HG02840 (cell line): ENCODE results near the gene NES.

Source experiments
- ATAC-seq: cut with Tn5 transposase; IDR thresholded peaks from one replicate; pipeline ENCODE4 v1.9.1; 2021; ENCODE audit warnings: mild to moderate bottlenecking, moderate library complexity, moderate number of reproducible peaks; ENCODE audit not compliant: unreplicated experiment, low FRiP score

The NES gene

DNA sequence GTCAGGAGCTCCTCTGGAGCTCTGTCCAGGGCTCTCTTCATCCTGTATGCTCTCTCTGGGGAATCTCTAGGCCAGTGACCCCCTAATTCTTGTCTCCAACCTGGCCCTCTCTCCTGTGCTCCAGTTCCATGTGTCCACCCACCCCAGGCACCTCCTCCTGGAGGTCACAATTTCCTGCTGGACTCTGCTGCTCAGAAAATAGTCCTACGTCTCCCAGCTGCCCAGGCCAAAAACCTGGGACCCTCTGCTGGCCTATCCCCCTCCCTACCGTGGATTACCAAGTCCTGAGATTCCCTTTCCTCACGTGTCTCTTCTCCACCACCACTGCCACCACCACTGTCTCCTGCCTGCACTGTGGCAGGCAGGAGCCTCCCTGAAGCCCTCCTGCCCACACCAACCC lies 11.7 kb downstream of the NES start:
- ATAC-seq: no peak

DNA sequence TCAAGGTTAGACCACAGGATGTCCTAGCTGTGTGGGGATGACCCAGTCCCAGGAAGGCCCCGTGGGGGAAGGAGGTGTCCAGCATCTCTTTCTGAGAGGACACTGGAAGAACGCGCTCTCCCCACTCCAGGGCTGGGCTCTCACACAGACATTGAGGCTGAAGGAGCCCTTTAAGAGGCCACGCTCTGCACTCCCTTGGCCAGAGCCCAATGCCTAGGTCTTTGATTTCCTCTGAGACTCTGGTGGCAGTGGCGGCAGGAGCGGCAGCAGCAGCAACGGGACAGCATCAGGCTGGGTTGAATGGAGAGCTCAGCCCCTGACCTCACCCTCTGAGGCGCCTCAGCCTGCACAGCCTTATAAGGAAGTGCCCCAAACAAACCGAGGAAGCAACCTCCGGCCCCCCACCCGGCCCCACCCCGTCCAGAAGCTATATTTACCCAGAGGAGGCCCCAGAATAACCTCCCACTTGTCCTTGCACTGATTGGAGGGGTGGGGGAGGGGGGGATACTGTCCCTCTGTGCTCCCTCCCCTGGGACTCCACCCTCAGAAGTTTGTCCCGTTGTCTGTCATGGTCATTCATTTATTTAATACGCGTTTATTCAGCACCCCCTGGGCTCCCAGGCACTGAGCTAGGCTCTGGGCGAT lies 12.3 kb downstream of the NES start:
- ATAC-seq: no peak

DNA sequence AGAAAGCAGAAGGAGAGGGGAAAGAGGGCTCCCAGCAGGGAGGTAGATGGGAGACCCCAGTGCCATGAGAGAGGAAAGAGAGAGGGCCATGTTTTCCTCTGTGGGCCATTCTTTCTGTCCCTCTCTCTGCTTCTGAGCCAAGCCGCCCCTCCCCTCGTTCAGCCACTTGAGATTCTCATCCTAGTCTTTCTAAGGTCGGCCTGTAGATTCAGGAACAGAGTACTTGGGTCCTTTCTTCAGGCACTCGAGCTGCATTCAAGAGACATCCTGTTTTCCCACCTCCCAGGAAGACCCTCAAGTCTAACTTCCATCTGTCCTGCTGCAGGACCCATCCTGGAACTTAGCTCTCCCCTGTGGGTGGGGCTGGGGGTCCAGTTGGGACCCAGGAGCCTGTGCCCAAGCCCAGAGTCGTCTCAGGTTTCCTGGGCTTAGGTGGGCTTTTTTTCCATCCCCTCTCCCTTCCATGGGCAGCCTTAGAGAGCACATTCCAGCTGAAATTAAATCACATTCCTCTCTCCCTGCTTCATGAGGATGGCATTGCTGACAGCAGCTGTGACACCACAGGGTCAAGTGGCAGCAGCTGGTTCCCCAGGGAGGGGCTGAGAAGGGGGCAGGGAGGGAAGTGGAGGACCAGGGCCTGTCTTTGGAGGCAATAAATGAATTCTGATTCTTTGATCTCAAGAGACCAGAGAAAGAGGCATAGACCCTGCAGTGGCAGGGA lies 13.0 kb downstream of the NES start:
- no peak for ATAC-seq

DNA sequence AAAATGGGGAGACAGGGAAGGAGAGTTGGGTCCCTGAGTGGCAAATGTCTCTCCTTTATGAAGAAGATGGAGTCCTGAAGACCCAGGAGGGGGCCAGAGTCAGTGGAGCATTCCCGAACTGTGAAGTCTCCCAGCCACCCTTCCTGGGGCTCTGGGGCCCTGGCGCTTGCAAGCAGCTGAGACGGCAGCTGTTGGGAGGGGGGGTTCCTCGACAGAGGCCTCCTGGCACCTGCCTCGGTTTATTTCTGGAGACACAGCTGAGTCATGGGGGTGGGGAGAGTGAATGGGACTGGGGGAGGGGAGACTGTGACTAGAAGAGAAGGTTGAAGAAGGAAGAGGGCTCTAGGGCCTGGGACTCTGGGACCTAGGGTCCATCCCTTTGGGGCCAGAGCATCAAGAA lies 14.0 kb downstream of the NES start:
- no peak for ATAC-seq

DNA sequence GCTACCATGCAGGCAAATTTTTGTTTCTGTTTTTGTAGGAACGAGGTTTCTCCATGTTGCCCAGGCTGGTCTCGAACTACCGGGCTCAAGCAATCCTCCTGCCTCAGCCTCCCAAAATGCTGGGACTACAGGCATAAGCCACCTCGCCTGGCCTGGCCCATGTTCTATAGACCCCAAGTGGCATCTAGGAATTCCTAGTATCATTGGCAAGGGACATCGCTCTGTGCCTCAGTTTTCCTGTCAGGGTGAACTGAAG lies 14.5 kb downstream of the NES start:
- ATAC-seq: no peak

DNA sequence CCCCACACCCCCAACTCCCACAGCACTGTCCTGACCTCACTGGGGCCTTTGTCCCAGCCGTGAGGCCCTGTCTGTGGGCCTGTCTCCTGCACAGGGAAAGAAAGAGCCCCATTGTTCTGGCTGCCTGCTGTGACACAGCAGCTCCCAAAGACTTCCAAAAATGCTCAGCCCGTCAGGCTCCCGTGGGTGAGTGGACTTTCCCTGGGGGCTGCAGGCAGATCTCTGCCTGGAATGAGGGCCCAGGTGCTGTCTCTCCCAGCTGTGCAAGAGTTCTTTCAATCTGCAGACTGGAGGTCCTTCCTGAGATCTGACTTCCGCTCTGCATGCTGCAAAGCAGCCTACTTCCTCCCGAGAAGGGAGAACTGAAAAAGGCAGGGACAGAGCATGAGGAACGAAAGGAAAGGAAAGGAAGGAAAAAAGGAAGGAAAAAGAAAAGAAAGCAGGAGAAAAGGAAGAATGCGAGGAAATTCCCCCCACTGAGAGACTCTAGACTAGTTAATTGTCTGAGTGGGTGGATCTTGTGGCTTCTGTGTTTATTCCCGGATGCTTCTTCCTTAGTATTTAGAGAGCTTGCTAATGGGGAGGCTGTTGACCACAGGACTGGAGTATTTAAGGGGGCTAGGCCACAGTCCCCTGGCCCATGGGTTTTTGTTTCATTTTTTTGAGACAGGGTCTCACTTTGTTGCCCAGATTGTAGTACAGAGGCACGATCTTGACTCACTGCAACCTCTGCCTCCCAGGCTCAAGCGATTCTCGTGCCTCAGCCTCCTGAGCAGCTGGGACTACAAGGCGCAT lies 15.0 kb downstream of the NES start:
- ATAC-seq: no peak

DNA sequence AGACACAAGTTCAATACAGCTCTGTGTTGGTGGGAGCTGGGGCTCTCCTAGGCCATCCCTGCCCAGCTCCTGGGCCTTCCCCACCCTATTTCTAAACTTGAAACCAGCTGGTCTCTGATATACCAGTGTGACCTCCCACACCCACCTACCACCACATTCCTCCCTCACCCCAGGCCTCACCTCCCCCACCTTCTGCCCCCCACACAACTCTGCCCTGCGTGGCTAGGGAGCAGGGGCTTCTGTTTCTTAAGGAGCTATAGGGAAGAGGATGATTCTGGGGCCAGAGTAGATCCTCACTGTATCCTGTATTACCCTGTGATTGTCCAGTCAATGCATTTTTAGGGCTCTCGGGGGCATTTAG lies 16.5 kb downstream of the NES start:
- no peak for ATAC-seq

DNA sequence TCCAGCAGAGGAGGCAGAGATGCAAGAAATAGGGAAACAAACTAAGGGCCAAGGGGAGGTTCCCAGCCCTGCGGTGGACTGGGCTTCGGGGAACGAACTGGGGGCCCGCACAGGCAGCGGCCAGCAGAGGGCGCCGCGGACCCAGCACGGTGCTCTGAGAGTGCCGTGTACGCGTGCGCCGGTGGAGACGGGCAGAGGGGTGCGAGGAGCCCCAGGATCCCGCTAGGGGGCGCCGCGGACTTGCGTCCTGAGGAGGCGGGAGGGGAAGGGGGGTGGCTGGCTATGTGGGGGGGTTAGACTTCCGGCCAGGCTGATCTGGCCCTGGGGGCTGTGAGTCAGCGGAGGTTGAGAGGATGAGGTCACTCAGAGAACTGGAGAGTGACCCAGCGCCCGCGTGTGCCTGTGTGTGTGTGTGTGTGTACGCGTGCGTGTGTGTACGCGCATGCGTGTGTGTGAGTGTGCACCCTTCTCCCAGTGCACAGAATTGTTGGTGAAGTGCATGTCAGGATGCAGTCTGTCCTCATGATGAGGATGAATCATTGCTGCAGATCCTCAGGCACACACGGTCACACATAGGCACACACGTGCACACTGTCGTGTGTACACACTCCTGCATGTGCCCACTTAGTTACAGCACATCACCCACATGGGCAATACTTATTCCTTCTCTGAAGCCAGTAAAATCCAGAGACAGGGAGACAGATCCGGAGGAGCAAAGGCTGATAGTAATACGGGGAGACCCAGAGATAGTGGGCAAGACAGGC lies 17.0 kb downstream of the NES start:
- no peak for ATAC-seq

DNA sequence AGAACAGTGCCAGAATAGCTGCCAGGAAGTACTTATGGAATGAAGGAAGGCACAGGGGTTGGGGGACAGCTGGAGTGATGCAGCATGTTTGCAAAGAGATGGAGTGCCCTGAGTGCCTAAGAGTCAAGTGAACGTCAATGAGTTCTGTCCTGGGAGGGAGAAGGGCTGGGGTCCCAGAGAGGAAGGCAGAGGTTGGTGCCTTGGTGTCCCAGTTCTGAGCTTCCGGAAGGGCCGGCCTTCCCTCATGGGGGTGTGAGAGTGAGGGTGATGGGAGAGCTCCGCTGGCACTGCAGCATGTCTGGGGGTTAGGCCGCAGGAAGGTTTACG lies 17.6 kb downstream of the NES start:
- no peak for ATAC-seq

DNA sequence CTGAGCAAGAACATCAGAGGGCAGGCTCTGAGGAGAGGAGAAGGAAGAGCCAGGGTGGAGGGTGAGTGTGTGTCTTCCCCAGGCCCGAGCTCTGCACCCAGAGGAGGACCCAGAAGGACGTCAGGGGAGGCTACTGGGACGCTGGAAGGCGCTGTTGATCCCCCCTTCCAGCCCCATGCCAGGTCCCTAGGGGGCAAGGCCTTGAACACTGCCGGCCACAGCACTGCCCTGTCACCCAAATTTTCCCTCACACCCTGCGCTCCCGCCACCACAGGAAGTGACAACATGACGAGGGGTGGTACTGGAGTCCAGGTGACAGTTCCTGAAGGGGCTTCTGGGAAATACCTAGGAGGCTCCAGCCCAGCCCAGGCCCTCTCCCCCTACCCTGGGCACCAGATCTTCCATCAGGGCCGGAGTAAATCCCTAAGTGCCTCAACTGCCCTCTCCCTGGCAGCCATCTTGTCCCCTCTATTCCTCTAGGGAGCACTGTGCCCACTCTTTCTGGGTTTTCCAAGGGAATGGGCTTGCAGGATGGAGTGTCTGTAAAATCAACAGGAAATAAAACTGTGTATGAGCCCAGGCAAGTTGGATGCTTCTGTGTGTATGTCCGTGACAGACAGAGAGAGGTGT lies 18.1 kb downstream of the NES start:
- ATAC-seq: no peak

DNA sequence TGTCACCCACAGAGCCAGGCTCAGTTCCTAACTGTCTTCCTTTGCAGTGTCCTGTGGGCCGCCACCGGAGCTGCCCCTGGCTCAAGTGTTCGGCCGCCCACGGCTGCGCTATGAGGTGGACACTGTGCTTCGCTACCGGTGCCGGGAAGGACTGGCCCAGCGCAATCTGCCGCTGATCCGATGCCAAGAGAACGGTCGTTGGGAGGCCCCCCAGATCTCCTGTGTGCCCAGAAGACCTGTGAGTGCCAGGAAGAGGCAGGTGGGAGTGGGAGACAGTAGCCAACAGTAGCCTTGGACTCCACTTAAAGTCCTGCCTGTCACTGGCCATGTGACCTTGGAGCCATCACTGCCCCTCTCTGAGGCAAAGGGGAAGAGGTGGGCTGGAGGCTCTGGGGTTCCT lies 18.7 kb downstream of the NES start:
- ATAC-seq: no peak

DNA sequence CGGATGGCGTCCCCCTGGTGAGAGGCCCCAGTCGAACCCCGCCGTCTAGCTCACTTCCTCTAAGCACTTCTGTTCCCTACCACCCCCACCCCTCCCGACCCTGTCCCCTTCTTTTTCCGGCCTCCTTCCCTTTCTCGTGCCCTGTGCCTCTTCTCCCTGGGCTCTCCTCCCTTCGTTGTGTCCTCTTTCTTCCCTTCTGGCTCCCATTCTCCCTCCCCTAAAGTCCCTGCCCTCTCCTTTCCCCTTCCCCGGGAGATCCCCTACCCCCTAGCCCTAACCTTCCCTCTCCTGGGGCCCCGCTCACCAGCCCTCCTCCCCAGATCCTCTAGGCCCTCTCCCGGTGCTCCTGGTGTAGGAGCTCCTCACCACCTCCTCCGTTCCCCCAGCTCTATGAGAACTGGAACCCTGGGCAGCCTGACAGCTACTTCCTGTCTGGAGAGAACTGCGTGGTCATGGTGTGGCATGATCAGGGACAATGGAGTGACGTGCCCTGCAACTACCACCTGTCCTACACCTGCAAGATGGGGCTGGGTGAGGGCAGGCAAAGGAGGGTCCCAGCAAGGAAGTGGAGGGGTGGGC lies 19.4 kb downstream of the NES start:
- ATAC-seq: no peak

DNA sequence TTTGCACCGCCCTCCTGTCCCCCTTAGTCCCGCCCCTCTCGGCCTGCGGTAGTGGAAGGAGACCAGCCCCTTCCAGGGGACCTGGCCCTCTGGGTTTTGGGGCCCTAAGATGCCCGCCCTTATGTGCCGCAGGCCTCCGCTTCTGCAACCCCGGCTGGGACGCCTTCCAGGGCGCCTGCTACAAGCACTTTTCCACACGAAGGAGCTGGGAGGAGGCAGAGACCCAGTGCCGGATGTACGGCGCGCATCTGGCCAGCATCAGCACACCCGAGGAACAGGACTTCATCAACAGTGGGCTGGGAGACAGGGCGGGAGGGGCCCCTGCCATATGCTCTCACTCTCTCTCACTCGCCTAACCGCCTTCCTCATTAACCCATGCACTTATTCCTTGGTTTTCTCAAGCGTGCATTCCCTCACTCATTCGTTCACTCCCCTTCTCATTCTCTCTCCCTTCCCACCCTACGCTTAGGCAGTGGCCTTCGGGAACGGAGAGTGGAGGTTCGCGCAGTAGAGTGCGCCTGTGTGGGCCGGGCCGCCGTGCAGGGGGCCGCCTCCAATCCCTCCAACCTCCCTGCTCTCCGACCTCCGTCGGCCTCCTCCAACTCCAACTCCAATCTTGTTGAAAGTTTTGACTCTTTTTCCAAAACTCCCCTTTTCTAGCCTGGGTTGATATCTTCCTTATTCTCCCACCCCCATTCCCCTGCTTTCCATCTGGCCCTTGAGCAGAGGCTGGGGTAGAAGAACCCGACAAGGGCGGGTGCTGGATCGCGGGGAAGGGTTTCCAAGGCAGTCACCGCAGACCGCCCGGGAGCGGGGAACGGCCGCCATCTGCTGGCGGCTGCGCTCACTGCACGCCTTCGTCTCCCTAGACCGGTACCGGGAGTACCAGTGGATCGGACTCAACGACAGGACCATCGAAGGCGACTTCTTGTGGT lies 20.1 kb downstream of the NES start:
- ATAC-seq: no peak

DNA sequence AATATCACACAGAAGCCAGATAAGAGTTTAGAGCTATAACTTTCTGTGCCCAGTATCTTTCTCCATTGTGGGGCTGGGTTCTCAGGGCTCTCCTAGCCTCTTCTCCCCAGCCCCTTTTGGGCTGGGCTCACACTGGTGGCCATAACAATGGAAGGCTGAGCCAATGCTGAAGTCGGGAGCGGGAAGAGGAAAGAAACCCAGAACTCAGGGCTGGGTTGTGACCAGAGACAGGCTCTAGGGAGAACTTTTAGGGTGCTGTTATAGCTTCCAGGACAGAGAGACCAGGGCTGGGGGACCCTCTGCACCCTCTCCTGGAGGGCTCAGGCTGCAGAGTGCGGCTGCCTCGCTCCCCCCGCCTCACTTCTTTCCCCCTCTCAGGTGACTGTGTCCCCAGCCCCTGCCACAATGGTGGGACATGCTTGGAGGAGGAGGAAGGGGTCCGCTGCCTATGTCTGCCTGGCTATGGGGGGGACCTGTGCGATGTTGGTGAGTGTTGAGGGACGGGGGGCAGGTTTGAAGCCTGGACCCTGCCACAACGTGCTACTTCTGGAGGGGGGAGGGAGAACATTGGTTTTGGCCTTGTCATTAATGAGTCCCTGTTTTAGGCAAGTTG lies 21.2 kb downstream of the NES start:
- ATAC-seq: no peak

DNA sequence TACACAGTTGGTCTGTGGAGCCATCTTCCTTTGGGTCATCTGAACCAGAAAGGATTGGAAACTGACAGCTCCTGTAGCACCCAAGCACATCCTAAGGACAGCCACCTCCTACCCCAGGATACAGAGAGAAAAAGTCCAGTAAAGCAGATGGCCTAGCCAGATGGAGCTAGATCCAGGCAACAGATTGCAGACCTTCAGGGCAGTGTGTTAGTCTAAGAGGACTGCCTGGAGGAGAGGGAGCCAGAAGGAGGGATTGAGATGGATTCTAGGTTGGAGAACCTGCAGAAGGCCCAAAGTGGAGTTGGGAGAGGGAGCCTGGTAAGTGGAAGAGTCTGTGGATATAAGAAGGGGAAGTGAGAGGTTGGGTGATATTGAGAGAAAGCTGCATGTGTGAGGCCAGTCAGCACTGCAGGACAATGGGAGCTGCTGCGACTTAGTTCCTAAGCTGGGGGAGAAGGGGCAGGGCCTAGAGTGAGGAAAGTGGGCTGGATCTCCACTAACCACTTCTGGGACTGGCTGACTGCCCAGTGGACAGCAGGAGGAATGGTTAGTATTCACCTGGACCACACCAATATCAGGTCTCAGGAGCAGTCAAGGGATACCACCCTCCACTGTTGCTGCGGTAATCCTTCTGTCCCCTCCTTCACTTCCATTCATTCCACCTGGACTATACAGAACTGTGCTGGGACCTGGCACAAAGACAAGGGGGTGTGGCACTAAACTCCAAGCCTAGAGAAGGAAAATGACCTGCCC lies 21.9 kb downstream of the NES start:
- ATAC-seq: no peak

DNA sequence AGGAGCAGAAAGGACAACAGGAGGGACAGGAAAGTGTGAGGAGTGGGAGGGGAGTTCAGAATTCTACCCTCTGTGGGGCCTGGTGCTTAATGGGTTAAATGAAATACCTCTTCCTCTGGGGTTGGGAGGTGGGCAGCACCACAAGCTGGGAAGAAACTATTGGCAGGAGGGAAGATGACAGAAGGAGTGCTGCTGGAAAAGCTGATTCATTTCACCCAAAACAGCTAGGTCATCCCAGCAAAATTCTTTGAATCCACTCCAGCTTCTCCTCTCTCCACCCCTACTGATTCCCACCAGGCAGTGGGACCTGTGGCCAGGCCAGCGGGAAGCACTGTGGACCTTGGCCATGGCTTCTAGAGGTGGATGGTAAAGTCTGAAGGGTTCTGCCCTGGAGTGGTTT lies 22.5 kb downstream of the NES start:
- ATAC-seq: no peak

DNA sequence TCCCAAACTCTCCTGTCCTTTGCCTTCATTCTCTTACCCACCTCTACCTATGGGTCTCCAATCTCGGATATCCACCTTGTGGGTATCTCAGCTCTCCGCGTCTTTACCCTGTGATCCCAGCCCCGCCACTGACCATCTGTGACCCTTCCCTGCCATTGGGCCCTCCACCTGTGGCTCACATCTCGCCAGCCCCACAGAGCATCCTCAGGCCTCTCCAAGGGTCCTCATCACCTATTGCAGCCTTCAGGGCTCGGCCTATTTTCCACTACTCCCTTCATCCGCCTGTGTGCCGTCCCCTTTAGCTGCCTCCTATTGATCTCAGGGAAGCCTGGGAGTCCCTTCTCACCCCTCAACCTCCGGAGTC lies 24.2 kb downstream of the NES start:
- no peak for ATAC-seq

DNA sequence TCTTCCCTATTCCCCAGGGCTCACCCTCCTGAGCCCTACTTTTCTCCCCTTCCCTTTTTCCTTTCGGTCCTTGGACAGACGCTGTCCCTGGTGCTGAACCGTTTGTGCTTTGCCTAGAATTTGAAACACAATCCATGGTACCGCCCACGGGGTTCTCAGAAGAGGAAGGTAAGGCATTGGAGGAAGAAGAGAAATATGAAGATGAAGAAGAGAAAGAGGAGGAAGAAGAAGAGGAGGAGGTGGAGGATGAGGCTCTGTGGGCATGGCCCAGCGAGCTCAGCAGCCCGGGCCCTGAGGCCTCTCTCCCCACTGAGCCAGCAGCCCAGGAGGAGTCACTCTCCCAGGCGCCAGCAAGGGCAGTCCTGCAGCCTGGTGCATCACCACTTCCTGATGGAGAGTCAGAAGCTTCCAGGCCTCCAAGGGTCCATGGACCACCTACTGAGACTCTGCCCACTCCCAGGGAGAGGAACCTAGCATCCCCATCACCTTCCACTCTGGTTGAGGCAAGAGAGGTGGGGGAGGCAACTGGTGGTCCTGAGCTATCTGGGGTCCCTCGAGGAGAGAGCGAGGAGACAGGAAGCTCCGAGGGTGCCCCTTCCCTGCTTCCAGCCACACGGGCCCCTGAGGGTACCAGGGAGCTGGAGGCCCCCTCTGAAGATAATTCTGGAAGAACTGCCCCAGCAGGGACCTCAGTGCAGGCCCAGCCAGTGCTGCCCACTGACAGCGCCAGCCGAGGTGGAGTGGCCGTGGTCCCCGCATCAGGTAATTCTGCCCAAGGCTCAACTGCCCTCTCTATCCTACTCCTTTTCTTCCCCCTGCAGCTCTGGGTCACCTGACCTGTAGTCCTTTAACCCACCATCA lies 24.8 kb downstream of the NES start:
- ATAC-seq: no peak
